Bronchial epithelial cell (primary cell): ENCODE data around the gene ETV5. TPM values are rescaled to one million over a fixed set of nuclear protein-coding genes. Genes with fewer than 3 reads are reported as not detected.
A peak's percentile ranks its signal among the peaks of the same experiment; 100 is the strongest.

Source experiments
- DNase-seq: peaks from one replicate; pipeline ENCODE4 v3.0.0-alpha.2; 2010; ENCODE audit warnings: low read depth
- FAIRE-seq: peaks from 2 replicates; lab custom pipeline; 2011; peaks lifted over from hg19 to GRCh38; lab: Jason Lieb, UNC
- H3K27me3 ChIP-seq: 2 replicates; pipeline ENCODE4 v1.5.1; 2011; ENCODE audit warnings: low read length; ENCODE audit not compliant: control insufficient read depth, insufficient read depth
- H3K36me3 ChIP-seq: 2 replicates; pipeline ENCODE4 v1.5.1; 2011; ENCODE audit warnings: low read length; ENCODE audit not compliant: control insufficient read depth, insufficient read depth
- H3K4me3 ChIP-seq: 2 replicates; pipeline ENCODE4 v1.5.1; 2011; ENCODE audit warnings: mild to moderate bottlenecking, low read depth, low read length, control low read depth
- total RNA-seq: library from RNA; depleted of rRNA; stranded (reverse); fragments of >200 nt; gene quantifications from 2 replicates; pipeline ENCODE4 v1.2.1, GENCODE V29; 2014
- TF ChIP-seq, protein P1 (sequence below): IDR thresholded peaks from 2 replicates; pipeline ENCODE4 v1.5.1; 2011; ENCODE audit warnings: mild to moderate bottlenecking, moderate library complexity, low read length, control low read depth, inconsistent platforms; ENCODE audit not compliant: insufficient read depth, severe bottlenecking

ETV5 gene
- total RNA-seq, 1 donor from 2014 or later = 12.9 TPM

DNA sequence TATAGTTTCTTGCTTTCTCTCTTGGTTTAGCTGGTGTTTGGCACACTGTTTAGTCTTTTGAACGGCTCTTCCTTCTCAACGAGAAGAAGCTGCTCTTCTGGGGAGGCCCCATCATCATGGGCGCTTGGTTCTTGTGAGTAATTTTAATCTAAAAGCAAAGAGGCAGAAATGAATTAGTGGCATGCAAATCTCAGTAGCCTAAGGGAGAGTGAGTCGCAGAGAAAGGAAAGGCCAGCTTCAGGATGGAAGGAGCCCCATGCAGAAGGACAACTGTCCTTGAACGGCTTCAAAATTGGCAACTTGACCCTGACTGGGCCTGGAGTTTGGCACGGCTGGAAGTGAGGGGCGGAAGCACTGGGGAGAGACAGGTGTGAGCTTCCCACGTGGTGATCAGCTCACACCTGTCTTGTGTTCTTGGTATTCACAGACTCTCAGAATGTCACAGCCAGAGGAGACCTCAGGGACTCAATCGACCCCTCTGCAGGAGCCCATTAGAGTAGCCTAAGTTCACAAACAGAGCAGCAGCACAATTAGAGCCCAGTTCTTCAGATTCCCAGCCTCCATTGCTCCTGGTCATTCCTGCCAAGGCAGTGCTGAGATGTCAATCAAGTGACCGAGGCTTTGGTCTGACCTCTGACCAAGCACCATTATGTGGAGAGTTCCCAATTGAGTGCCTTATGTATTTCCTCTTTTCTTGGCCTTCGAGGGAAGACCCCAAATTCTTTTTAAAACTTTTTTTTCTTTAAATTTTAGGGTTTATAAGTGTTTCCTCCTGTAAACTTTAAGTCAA is 41.3 kb upstream of the ETV5 start:
- Histone ChIP-seq H3K36me3 (no peaks in the 10 kb centered on the region), H3K27me3 (peaks cover 3% of the 10 kb centered on the region), H3K4me3 (no peak overlapping the region)
- FAIRE-seq = no peak
- TF ChIP-seq, protein P1, sequence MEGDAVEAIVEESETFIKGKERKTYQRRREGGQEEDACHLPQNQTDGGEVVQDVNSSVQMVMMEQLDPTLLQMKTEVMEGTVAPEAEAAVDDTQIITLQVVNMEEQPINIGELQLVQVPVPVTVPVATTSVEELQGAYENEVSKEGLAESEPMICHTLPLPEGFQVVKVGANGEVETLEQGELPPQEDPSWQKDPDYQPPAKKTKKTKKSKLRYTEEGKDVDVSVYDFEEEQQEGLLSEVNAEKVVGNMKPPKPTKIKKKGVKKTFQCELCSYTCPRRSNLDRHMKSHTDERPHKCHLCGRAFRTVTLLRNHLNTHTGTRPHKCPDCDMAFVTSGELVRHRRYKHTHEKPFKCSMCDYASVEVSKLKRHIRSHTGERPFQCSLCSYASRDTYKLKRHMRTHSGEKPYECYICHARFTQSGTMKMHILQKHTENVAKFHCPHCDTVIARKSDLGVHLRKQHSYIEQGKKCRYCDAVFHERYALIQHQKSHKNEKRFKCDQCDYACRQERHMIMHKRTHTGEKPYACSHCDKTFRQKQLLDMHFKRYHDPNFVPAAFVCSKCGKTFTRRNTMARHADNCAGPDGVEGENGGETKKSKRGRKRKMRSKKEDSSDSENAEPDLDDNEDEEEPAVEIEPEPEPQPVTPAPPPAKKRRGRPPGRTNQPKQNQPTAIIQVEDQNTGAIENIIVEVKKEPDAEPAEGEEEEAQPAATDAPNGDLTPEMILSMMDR = no peak
- peak; percentile 7 for DNase-seq

GRCh38 chr3:186149319-186149960 is 40.6 kb upstream of the ETV5 start:
- peaks cover 3% of the 10 kb centered on the region for H3K27me3 ChIP-seq
- H3K4me3 ChIP-seq = no peak overlapping the region
- H3K36me3 ChIP-seq = no peaks in the 10 kb centered on the region
- TF ChIP-seq, protein P1 = no peak
- FAIRE-seq (no peak), DNase-seq (no peak)

DNA sequence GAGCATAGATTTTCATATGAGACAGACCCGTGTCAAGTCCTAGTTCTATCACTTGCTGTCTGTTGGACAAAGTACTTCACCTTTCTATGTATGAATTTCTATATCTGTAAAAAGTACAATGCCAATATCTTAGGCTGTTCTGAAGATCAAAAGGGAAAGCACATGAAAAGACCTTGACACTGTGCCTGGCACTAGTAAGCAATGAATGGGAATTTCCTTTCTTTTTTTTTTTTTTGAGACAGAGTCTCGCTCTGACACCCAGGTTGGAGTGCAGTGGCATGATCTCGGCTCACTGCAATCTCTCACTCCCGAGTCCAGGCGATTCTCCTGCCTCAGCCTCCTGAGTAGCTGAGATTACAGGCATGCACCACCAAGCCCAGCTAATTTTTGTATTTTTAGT is 35.4 kb upstream of the ETV5 start:
- H3K4me3 ChIP-seq = no peak overlapping the region
- TF ChIP-seq, protein P1 = no peak
- H3K36me3 ChIP-seq = no peaks in the 10 kb centered on the region
- FAIRE-seq = no peak
- DNase-seq = no peak
- no peaks in the 10 kb centered on the region for H3K27me3 ChIP-seq

DNA sequence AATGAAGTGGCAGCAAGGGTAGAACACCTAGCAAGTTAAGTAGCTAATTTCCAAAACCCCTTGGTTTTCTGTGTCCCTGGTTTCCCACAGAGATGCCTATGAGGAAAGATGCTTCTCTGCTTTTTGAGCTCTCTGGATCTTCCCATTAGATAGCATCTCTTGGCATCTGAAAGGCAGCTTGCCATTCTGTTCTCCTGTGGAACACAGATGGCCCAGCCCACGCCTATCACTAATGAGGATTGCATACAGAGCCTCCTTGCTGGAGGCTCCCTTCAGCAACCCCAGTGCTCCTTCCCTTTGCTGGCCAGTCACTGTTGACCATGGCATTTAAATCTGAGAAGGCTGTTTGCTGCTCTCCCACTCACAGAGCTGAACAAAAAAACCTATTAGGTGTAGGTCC is 34.4 kb upstream of the ETV5 start:
- DNase-seq = no peak
- Histone ChIP-seq H3K36me3 (no peaks in the 10 kb centered on the region), H3K4me3 (no peak overlapping the region), H3K27me3 (no peaks in the 10 kb centered on the region)
- TF ChIP-seq, protein P1 = no peak
- no peak for FAIRE-seq

- Histone ChIP-seq H3K27me3 (no peaks in the 10 kb centered on the region), H3K36me3 (no peaks in the 10 kb centered on the region), H3K4me3 (no peak overlapping the region)
- FAIRE-seq (no peak), DNase-seq (no peak)
- TF ChIP-seq, protein P1 = no peak
Observed at GRCh38 chr3:186142393-186142932, 33.6 kb upstream of the ETV5 start.
